H1 (cell line): ENCODE measurements around the gene TOR4A. TPM values are rescaled to one million over a fixed set of nuclear protein-coding genes. Genes with fewer than 3 reads are reported as not detected.

Experiments used
- CTCF ChIA-PET: fragments of 300-600 bp; sonication (Branson Sonifier 250); formaldehyde crosslinking; loops from one replicate; lab custom pipeline; 2021; ENCODE audit not compliant: partially characterized antibody; lab: Charles Lee
- POLR2A ChIA-PET: fragments of 300-600 bp; sonication (Branson Sonifier 250); formaldehyde crosslinking; loops from one replicate; lab custom pipeline; 2021; ENCODE audit warnings: inconsistent platforms; ENCODE audit not compliant: partially characterized antibody; lab: Charles Lee
- DNase-seq, 2 experiments: peaks; one replicate each; pipeline versions ENCODE4 v3.0.0 to v3.0.0-alpha.2; 2010 to 2022; ENCODE audit warnings: low spot score in 2 of 2, low read depth in 1 of 2, mixed read lengths in 1 of 2
- FAIRE-seq: peaks from 2 replicates; lab custom pipeline; 2011; peaks lifted over from hg19 to GRCh38; lab: Jason Lieb, UNC
- H2AFZ ChIP-seq: 2 replicates; pipeline ENCODE4 v1.8.1; 2012; ENCODE audit warnings: low read length, inconsistent platforms
- H2AK5ac ChIP-seq: 2 replicates; pipeline ENCODE4 v1.6.1; 2013; ENCODE audit warnings: low read depth, low read length
- H2BK120ac ChIP-seq: replicated peaks from 2 replicates; pipeline ENCODE3; 2013; ENCODE audit warnings: low read depth, low read length, inconsistent platforms
- H2BK12ac ChIP-seq: 2 replicates; pipeline ENCODE4 v1.6.1; 2013; ENCODE audit warnings: low read depth, low read length
- H2BK15ac ChIP-seq: 2 replicates; pipeline ENCODE4 v1.6.1; 2013; ENCODE audit warnings: low read length
- H2BK20ac ChIP-seq: 2 replicates; pipeline ENCODE4 v1.6.1; 2013; ENCODE audit warnings: low read length
- H2BK5ac ChIP-seq: 2 replicates; pipeline ENCODE4 v1.6.1; 2013; ENCODE audit warnings: low read depth, low read length
- H3K14ac ChIP-seq: 2 replicates; pipeline ENCODE4 v1.6.1; 2013; ENCODE audit warnings: inconsistent platforms; ENCODE audit not compliant: insufficient read length
- H3K18ac ChIP-seq: 2 replicates; pipeline ENCODE4 v1.6.1; 2013; ENCODE audit warnings: low read length; ENCODE audit errors: extremely low read depth
- H3K23ac ChIP-seq: 2 replicates; pipeline ENCODE4 v1.6.1; 2013; ENCODE audit warnings: inconsistent platforms; ENCODE audit not compliant: insufficient read length
- H3K23me2 ChIP-seq: 2 replicates; pipeline ENCODE4 v1.6.1; 2013; ENCODE audit warnings: low read depth, low read length
- H3K27ac ChIP-seq: 2 replicates; pipeline ENCODE4 v1.6.1; 2011; ENCODE audit warnings: low read depth, low read length, inconsistent platforms
- H3K27me3 ChIP-seq, 4 experiments: replicated peaks in 1 of 4; 1 replicate in 1 of 4; 2 replicates in 3 of 4; pipeline versions ENCODE4 v1.6.1 to v1.8.1; 2011 to 2013; ENCODE audit warnings: low read length in 3 of 4, mild to moderate bottlenecking in 3 of 4, inconsistent platforms in 2 of 4, mixed read lengths in 2 of 4, moderate library complexity in 1 of 4; ENCODE audit not compliant: control insufficient read depth in 3 of 4, insufficient read depth in 3 of 4; ENCODE audit errors: extremely low read depth in 1 of 4
- H3K36me3 ChIP-seq, 4 experiments: 2 replicates each; pipeline versions ENCODE4 v1.6.1 to v1.8.1; 2011 to 2013; ENCODE audit warnings: mild to moderate bottlenecking in 4 of 4, low read length in 3 of 4, moderate library complexity in 2 of 4, control low read depth in 1 of 4, inconsistent platforms in 1 of 4; ENCODE audit not compliant: insufficient read depth in 4 of 4, control insufficient read depth in 2 of 4
- H3K4ac ChIP-seq: replicated peaks from 2 replicates; pipeline ENCODE3; 2013; ENCODE audit warnings: low read length, low read depth, mixed read lengths, inconsistent platforms; ENCODE audit not compliant: insufficient read length
- H3K4me1 ChIP-seq, 4 experiments: replicated peaks in 1 of 4; 1 replicate in 1 of 4; 2 replicates in 3 of 4; pipeline versions ENCODE4 v1.6.1 to v1.8.1; 2011 to 2013; ENCODE audit warnings: low read length in 3 of 4, inconsistent platforms in 2 of 4, mixed read lengths in 1 of 4; ENCODE audit not compliant: insufficient read depth in 4 of 4, control insufficient read depth in 3 of 4
- H3K4me2 ChIP-seq, 2 experiments: 2 replicates each; pipeline versions ENCODE4 v1.6.1 to v1.8.1; 2011 to 2013; ENCODE audit warnings: low read depth in 2 of 2, low read length in 2 of 2, control low read depth in 1 of 2, inconsistent platforms in 1 of 2, mild to moderate bottlenecking in 1 of 2; ENCODE audit not compliant: insufficient read depth in 1 of 2
- H3K4me3 ChIP-seq, 4 experiments: fragments of 200-600, 300-600 bp in 1 of 4; sonication (generic), shearing (Covaris generic), sonication (Bioruptor Twin) in 1 of 4; 2 replicates each; pipeline versions ENCODE4 v1.5.1 to v1.8.1; 2011 to 2016; ENCODE audit warnings: low read length in 4 of 4, low read depth in 3 of 4, control low read depth in 2 of 4, inconsistent platforms in 2 of 4, mild to moderate bottlenecking in 2 of 4, mixed read lengths in 1 of 4, moderate library complexity in 1 of 4; ENCODE audit not compliant: insufficient read depth in 2 of 4; ENCODE audit errors: extremely low read depth in 1 of 4
- H3K56ac ChIP-seq: replicated peaks from 2 replicates; pipeline ENCODE3; 2013; ENCODE audit warnings: low read depth, mild to moderate bottlenecking, mixed read lengths, low read length, inconsistent platforms; ENCODE audit not compliant: insufficient read length
- H3K79me1 ChIP-seq: 2 replicates; pipeline ENCODE4 v1.6.1; 2013; ENCODE audit warnings: low read depth, low read length, control low read depth
- H3K79me2 ChIP-seq, 2 experiments: 2 replicates each; pipeline versions ENCODE4 v1.6.1 to v1.8.1; 2012 to 2013; ENCODE audit warnings: low read length in 2 of 2, mild to moderate bottlenecking in 2 of 2, inconsistent platforms in 1 of 2; ENCODE audit not compliant: insufficient read depth in 2 of 2, control insufficient read depth in 1 of 2
- H3K9ac ChIP-seq, 4 experiments: replicated peaks in 1 of 4; 1 replicate in 1 of 4; 2 replicates in 3 of 4; pipeline versions ENCODE4 v1.6.1 to v1.8.1; 2011 to 2013; ENCODE audit warnings: low read depth in 3 of 4, low read length in 3 of 4, control low read depth in 2 of 4, mild to moderate bottlenecking in 2 of 4, moderate library complexity in 2 of 4, inconsistent platforms in 1 of 4; ENCODE audit errors: extremely low read depth in 1 of 4
- H3K9me3 ChIP-seq, 2 experiments: 2 replicates each; pipeline versions ENCODE4 v1.6.1 to v1.8.1; 2012 to 2013; ENCODE audit warnings: mild to moderate bottlenecking in 2 of 2, moderate library complexity in 2 of 2, control low read depth in 1 of 2, inconsistent platforms in 1 of 2, low read depth in 1 of 2, low read length in 1 of 2, mixed read lengths in 1 of 2; ENCODE audit not compliant: insufficient read depth in 2 of 2
- H4K20me1 ChIP-seq, 2 experiments: replicated peaks in 1 of 2; 2 replicates each; pipeline versions ENCODE3 to v1.8.1; 2011 to 2013; ENCODE audit warnings: inconsistent platforms in 2 of 2, low read length in 2 of 2, mild to moderate bottlenecking in 1 of 2; ENCODE audit not compliant: insufficient read depth in 2 of 2, control insufficient read depth in 1 of 2
- H4K5ac ChIP-seq: 2 replicates; pipeline ENCODE4 v1.6.1; 2013; ENCODE audit warnings: low read length, low read depth, mixed read lengths, inconsistent platforms; ENCODE audit not compliant: insufficient read length
- H4K8ac ChIP-seq: 2 replicates; pipeline ENCODE4 v1.8.0; 2013; ENCODE audit warnings: mild to moderate bottlenecking, moderate library complexity, low read length, inconsistent platforms; ENCODE audit not compliant: insufficient read depth; ENCODE audit errors: extremely low read depth
- H4K91ac ChIP-seq: replicated peaks from 2 replicates; pipeline ENCODE3; 2013; ENCODE audit warnings: low read length, mixed read lengths, inconsistent platforms; ENCODE audit not compliant: insufficient read length
- BACH1 ChIP-seq: IDR thresholded peaks from 2 replicates; pipeline ENCODE4 v1.6.1; 2012; ENCODE audit warnings: low read length, improper control_type of control experiment
- CBX8 ChIP-seq: fragments of 300-800, 300-1000 bp; sonication (generic); IDR thresholded peaks from 2 replicates; pipeline ENCODE4 v1.7.1; 2016; ENCODE audit warnings: low read depth, low read length, borderline replicate concordance
- EZH2 ChIP-seq: fragments of 200-600 bp; sonication (generic); IDR thresholded peaks from 2 replicates; pipeline ENCODE4 v1.7.1; 2012; ENCODE audit warnings: low read depth, mild to moderate bottlenecking, moderate library complexity, low read length, inconsistent platforms; ENCODE audit not compliant: severe bottlenecking
- JUND ChIP-seq: IDR thresholded peaks from 2 replicates; pipeline ENCODE4 v1.6.1; 2011; ENCODE audit warnings: mild to moderate bottlenecking, improper control_type of control experiment, low read length
- PHF8 ChIP-seq: fragments of 200-600 bp; sonication (generic); conservative IDR thresholded peaks from 2 replicates; pipeline ENCODE4 v1.7.1; 2012; ENCODE audit warnings: low read depth, mild to moderate bottlenecking, inconsistent platforms, low read length, moderate library complexity
- POU5F1 ChIP-seq: IDR thresholded peaks from 2 replicates; pipeline ENCODE4 v1.6.1; 2011; ENCODE audit warnings: low read depth, mild to moderate bottlenecking, low read length, moderate library complexity
- RAD21 ChIP-seq, 2 experiments: IDR thresholded peaks in 1 of 2; conservative IDR thresholded peaks in 1 of 2; 2 replicates each; pipeline ENCODE4 v1.6.1; 2011; ENCODE audit warnings: low read depth in 2 of 2, low read length in 2 of 2, improper control_type of control experiment in 1 of 2, inconsistent platforms in 1 of 2, mild to moderate bottlenecking in 1 of 2, moderate library complexity in 1 of 2
- SIX5 ChIP-seq: IDR thresholded peaks from 2 replicates; pipeline ENCODE4 v1.6.1; 2011; ENCODE audit warnings: mild to moderate bottlenecking, low read depth, low read length
- SP2 ChIP-seq: IDR thresholded peaks from 2 replicates; pipeline ENCODE4 v1.6.1; 2012; ENCODE audit warnings: mild to moderate bottlenecking, low read length, inconsistent platforms
- ZNF274 ChIP-seq: IDR thresholded peaks from 2 replicates; pipeline ENCODE4 v1.7.0; 2012; ENCODE audit warnings: low read length, borderline replicate concordance; ENCODE audit errors: extremely low read depth
- WGBS, 2 experiments: shearing (Covaris generic) in 1 of 2; methylation state at CpG; one replicate each; pipeline versions ENCODE4 v1.1.6 to v1.1.7; 2013 to 2015; ENCODE audit warnings: low lambda C conversion rate in 2 of 2, mixed read lengths in 2 of 2, inconsistent platforms in 1 of 2, low coverage in 1 of 2, missing lambda C conversion rate in 1 of 2; ENCODE audit not compliant: insufficient replicate concordance in 2 of 2, insufficient coverage in 1 of 2, insufficient read length in 1 of 2; ENCODE audit errors: extremely low coverage in 1 of 2, missing lambda C conversion rate in 1 of 2; 5-methylcytosine and 5-hydroxymethylcytosine counted together
- polyA plus RNA-seq, 7 experiments: library from polyadenylated mRNA; depleted of rRNA in 3 of 7; stranded (reverse) in 5 of 7; unstranded in 2 of 7; fragments of >200 nt in 5 of 7; fragments of 200-250 nt in 2 of 7; gene quantifications; 1 replicate in 5 of 7; 2 replicates in 1 of 7; 4 replicates in 1 of 7; pipeline versions ENCODE4 v1.2.1 to v1.2.3, GENCODE V29; 2011 to 2013; ENCODE audit warnings: missing spikeins in 2 of 7, mixed read lengths in 2 of 7
- total RNA-seq: library from RNA; stranded (reverse); fragmentation: NEBNext Ultra II Directional; extraction: Animal tissue kit (Norgen Biotek cat#: 25700); gene quantifications from 2 replicates; pipeline ENCODE4 v1.2.1, GENCODE V29; 2021
- TF ChIP-seq, protein P1 (sequence below), 3 experiments: IDR thresholded peaks; 1 replicate in 2 of 3; 2 replicates in 1 of 3; pipeline versions ENCODE4 v1.5.1 to v1.6.1; 2011; ENCODE audit warnings: low read length in 3 of 3, mild to moderate bottlenecking in 3 of 3, inconsistent platforms in 2 of 3, low read depth in 1 of 3, moderate library complexity in 1 of 3; ENCODE audit not compliant: insufficient read depth in 1 of 3; ENCODE audit errors: control extremely low read depth in 1 of 3

Gene TOR4A
- total and polyA plus RNA-seq, 2 of the 8 experiments (the other 6 are each of a cell fraction or from before 2014, with no cell fraction given) = 8.4 to 9.3 TPM

- no peak overlapping the region for H3K23ac ChIP-seq
- no peak for TF ChIP-seq JUND
- TF ChIP-seq ZNF274 = no peak
- TF ChIP-seq CBX8 = no peak
- TF ChIP-seq SP2 = no peak
- no peak for TF ChIP-seq SIX5
- TF ChIP-seq BACH1 = no peak
- no peak for TF ChIP-seq POU5F1
- TF ChIP-seq EZH2 = no peak
- TF ChIP-seq PHF8 = no peak
- TF ChIP-seq RAD21 (IDR thresholded peaks at IDR 0.05 in 1 of 2, conservative IDR thresholded peaks at IDR 0.05 in 1 of 2; ENCODE audit: low read depth in 2 of 2, low read length in 2 of 2) = no peak
- TF ChIP-seq, protein P1, sequence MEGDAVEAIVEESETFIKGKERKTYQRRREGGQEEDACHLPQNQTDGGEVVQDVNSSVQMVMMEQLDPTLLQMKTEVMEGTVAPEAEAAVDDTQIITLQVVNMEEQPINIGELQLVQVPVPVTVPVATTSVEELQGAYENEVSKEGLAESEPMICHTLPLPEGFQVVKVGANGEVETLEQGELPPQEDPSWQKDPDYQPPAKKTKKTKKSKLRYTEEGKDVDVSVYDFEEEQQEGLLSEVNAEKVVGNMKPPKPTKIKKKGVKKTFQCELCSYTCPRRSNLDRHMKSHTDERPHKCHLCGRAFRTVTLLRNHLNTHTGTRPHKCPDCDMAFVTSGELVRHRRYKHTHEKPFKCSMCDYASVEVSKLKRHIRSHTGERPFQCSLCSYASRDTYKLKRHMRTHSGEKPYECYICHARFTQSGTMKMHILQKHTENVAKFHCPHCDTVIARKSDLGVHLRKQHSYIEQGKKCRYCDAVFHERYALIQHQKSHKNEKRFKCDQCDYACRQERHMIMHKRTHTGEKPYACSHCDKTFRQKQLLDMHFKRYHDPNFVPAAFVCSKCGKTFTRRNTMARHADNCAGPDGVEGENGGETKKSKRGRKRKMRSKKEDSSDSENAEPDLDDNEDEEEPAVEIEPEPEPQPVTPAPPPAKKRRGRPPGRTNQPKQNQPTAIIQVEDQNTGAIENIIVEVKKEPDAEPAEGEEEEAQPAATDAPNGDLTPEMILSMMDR (IDR thresholded peaks at IDR 0.05; ENCODE audit: control extremely low read depth in 1 of 3, insufficient read depth in 1 of 3, low read depth in 1 of 3, low read length in 3 of 3) = no peak
These were observed 49.0 kb upstream of the TOR4A start for GRCh38 chr9:137228506-137228967.

More at GRCh38 chr9:137228506-137228967, 49.0 kb upstream of the TOR4A start:
- no peaks in the 10 kb centered on the region for H3K36me3 ChIP-seq
- H2BK120ac ChIP-seq = no peak overlapping the region
- no peaks in the 10 kb centered on the region for H3K79me1 ChIP-seq
- no peak overlapping the region for H2AK5ac ChIP-seq
- no peak for FAIRE-seq
- no peak overlapping the region for H3K9ac ChIP-seq
- no peak overlapping the region for H3K4me3 ChIP-seq
- H3K79me2 ChIP-seq = no peaks in the 10 kb centered on the region
- H3K27me3 ChIP-seq = no peaks in the 10 kb centered on the region; a peak in 1 of 7 replicates
- peaks cover 0 to 1% of the 10 kb centered on the region in 2 experiments for H4K20me1 ChIP-seq
- H2BK15ac ChIP-seq = no peak overlapping the region
- H4K5ac ChIP-seq = no peak overlapping the region
- H3K4ac ChIP-seq = no peak overlapping the region
- no peak overlapping the region for H2BK12ac ChIP-seq
- no peak overlapping the region for H3K4me2 ChIP-seq
- WGBS, 2 experiments = 92% methylated on average over 18 of the region's 29 CpGs; no CpG with 5 or more reads in 1 of the 2 experiments
- H2AFZ ChIP-seq = no peak overlapping the region
- H3K18ac ChIP-seq = no peak overlapping the region
- no peak for DNase-seq
- ChIA-PET CTCF (interaction anchor here (1.1 to 20.2 kb wide), 11 partner anchors 11 to 199 kb away, joined by 3 to 204 read pairs (median 9); partner anchors contain the start of genes ANAPC2, LRRC26, SSNA1 and TOR4A), POLR2A (interaction anchor here (1.5 to 69.9 kb wide), 4 partner anchors 12 to 40 kb away, joined by 3 to 1462 read pairs (median 12); partner anchors contain the start of genes ANAPC2, NELFB, SSNA1 and STPG3)
- no peak overlapping the region for H4K91ac ChIP-seq
- no peak overlapping the region for H4K8ac ChIP-seq
- H2BK5ac ChIP-seq = no peak overlapping the region
- H3K27ac ChIP-seq = no peak overlapping the region
- peaks cover 0 to 16% (median 5%) of the 10 kb centered on the region in 4 experiments; a peak in 4 of 7 replicates for H3K4me1 ChIP-seq
- H2BK20ac ChIP-seq = no peak overlapping the region
- no peak overlapping the region for H3K56ac ChIP-seq
- H3K23me2 ChIP-seq = peaks cover 4% of the 10 kb centered on the region; the same call in 1 of the 2 replicates
- H3K14ac ChIP-seq = no peak overlapping the region
- H3K9me3 ChIP-seq = no peaks in the 10 kb centered on the region
